Hepatocyte (in vitro differentiated cells): ENCODE measurements around the gene SHISAL1.

Experiments used
- CTCF ChIP-seq: fragments of 200-600 bp; sonication (generic); IDR thresholded peaks from 2 replicates; pipeline ENCODE4 v1.5.1; 2016; ENCODE audit warnings: antibody characterized with exemption, mild to moderate bottlenecking; ENCODE audit not compliant: poor library complexity
- EZH2 ChIP-seq: fragments of 200-600 bp; sonication (generic); IDR thresholded peaks from 2 replicates; pipeline ENCODE4 v1.6.1; 2016; ENCODE audit warnings: antibody characterized with exemption, mild to moderate bottlenecking, borderline replicate concordance
- EZH2phosphoT487 ChIP-seq: fragments of 200-600 bp; sonication (generic); IDR thresholded peaks from one replicate; pipeline ENCODE4 v1.6.1; 2018; ENCODE audit warnings: antibody characterized with exemption, mild to moderate bottlenecking, low read depth, moderate library complexity; ENCODE audit not compliant: unreplicated experiment, severe bottlenecking

DNA sequence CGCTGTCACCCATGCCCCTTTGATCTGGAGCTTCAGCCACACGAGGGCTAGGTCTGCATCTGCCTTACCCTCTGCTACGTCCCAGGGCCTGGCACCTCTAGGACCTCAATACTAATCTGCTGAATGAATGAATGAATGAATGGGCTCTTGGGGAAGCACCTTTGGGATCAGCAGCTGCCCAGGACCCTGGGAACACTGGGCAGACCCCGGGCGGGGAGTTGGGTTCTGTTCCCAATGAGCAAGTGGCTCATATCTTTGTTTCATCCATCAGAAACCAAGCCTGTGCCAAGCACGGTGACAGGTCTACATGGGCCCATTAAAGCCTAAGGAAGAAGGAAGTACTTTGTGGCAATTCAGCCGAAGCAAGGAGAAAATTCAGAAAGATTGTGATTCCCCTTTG, 41.5 kb upstream of the SHISAL1 start:
- TF ChIP-seq CTCF = no peak
- TF ChIP-seq EZH2 = no peak
- no peak for TF ChIP-seq EZH2phosphoT487
